HG02840 (cell line): Measurements from ENCODE around the gene EIF2S2.
"Not testable (repeated sequence)": the region's sequence is repeated elsewhere in the genome, so short reads cannot be mapped to it uniquely, and the experiment has no call there.

Source experiments
- ATAC-seq: cut with Tn5 transposase; IDR thresholded peaks from one replicate; pipeline ENCODE4 v1.9.1; 2021; ENCODE audit warnings: mild to moderate bottlenecking, moderate library complexity, moderate number of reproducible peaks; ENCODE audit not compliant: unreplicated experiment, low FRiP score

EIF2S2 gene

GRCh38 chr20:34111702-34112599 lies at the start of gene EIF2S2:
TSS of gene EIF2S2 (minus strand) at chr20:34112243. CDS start at chr20:34112110, 133 bp downstream.
- peak; percentile 89 for ATAC-seq

GRCh38 chr20:34157697-34158096 lies 45.7 kb upstream of the EIF2S2 start:
- ATAC-seq: not testable (repeated sequence)

- no peak for ATAC-seq
These were observed 43.8 kb upstream of the EIF2S2 start for GRCh38 chr20:34155836-34156235.

- not testable (repeated sequence) for ATAC-seq
These were observed 41.1 kb upstream of the EIF2S2 start for GRCh38 chr20:34153169-34153568.

- ATAC-seq: not testable (repeated sequence)
These were observed 40.0 kb upstream of the EIF2S2 start for GRCh38 chr20:34152073-34152472.

- ATAC-seq: no peak
These were observed 38.4 kb upstream of the EIF2S2 start for GRCh38 chr20:34150306-34151000.

GRCh38 chr20:34145280-34145819 lies 33.3 kb upstream of the EIF2S2 start:
- no peak for ATAC-seq

GRCh38 chr20:34143951-34144350 lies 31.9 kb upstream of the EIF2S2 start:
- ATAC-seq: no peak

- no peak for ATAC-seq
These were observed 30.1 kb upstream of the EIF2S2 start for GRCh38 chr20:34142121-34142520.

- ATAC-seq: no peak
These were observed 29.2 kb upstream of the EIF2S2 start for GRCh38 chr20:34141293-34141692.

GRCh38 chr20:34135525-34136275 lies 23.7 kb upstream of the EIF2S2 start:
- not testable (repeated sequence) for ATAC-seq

GRCh38 chr20:34133365-34133860 lies 21.4 kb upstream of the EIF2S2 start:
- not testable (repeated sequence) for ATAC-seq

- not testable (repeated sequence) for ATAC-seq
These were observed 20.9 kb upstream of the EIF2S2 start for GRCh38 chr20:34132943-34133342.

GRCh38 chr20:34132491-34132890 lies 20.4 kb upstream of the EIF2S2 start:
- not testable (repeated sequence) for ATAC-seq

GRCh38 chr20:34131491-34131890 lies 19.4 kb upstream of the EIF2S2 start:
- ATAC-seq: no peak

GRCh38 chr20:34129518-34130162 lies 17.6 kb upstream of the EIF2S2 start:
- ATAC-seq: no peak

GRCh38 chr20:34127792-34128191 lies 15.7 kb upstream of the EIF2S2 start:
- no peak for ATAC-seq

GRCh38 chr20:34124469-34125249 lies 12.6 kb upstream of the EIF2S2 start:
- no peak for ATAC-seq

- ATAC-seq: no peak
These were observed 11.3 kb upstream of the EIF2S2 start for GRCh38 chr20:34123309-34123708.
